Stimulated activated CD8-positive, alpha-beta memory T cell treated with anti-CD3 and anti-CD28 coated beads, Interleukin-4, amount 100 ng/mL, for 48 hours (primary cell): Measurements from ENCODE around the gene OTOP3.

Experiments
- DNase-seq: peaks from one replicate; pipeline ENCODE4 v3.0.0-alpha.2; 2020

OTOP3 gene

GRCh38 chr17:74918906-74919305 is 16.8 kb upstream of the OTOP3 start:
- no peak for DNase-seq

GRCh38 chr17:74919440-74920305 is 16.0 kb upstream of the OTOP3 start:
- no peak for DNase-seq

GRCh38 chr17:74920306-74920620 is 15.4 kb upstream of the OTOP3 start:
- no peak for DNase-seq

GRCh38 chr17:74920642-74921025 is 15.1 kb upstream of the OTOP3 start:
- DNase-seq = no peak

DNA sequence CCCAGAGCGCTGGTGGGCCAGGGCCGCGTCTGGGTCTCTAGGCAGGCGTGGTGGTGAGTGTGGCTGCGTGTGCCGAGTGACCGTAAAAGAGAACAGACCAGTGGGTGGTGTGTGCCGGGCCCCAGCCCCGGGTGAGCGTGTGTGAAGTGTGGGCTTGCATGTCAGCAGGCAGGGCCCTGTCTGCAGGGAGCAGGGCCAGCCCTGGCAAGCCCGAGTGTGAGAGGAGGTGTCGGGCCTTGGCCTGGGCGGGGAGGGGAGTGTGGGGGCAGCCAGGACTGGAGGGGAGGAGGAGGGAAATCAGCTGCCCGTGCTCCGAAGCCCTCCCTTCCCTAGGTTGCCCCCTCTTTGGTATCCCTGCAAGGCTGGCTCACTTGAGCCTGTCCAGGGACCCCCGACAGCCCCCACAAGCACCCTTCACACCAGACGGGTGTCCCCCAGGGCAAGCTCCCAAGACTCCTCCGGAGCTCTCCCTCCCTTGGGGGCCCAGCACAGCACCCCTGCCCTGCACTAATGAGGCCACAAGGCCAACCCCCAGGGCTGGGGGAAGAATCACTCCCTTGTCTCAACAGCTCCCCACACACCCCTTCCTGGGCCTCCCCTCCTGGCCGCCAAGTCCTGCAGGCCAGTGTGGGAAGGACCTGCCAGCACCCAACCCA is 14.5 kb upstream of the OTOP3 start:
- no peak for DNase-seq

GRCh38 chr17:74921769-74922168 is 13.9 kb upstream of the OTOP3 start:
- DNase-seq = no peak

DNA sequence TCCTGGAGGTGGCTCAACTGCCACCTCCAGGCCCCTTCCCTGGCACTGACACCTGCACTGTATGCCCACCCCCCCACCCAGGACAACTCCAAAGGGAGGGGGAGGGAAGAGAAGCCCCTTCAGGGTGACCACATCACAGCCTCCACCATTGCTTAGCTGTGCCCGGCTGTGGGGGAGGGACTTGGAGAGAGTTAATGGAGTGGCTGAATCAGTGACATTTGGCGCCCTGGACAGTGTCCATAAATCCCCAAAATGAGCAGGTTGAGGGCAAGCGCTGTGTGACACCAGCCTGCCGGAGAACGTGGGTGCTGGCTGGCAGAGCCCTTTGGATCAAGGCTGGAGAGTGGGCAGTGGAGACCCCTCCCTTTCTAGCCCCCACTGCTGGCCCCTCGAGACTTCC is 13.5 kb upstream of the OTOP3 start:
- DNase-seq = no peak

- no peak for DNase-seq
Observed at GRCh38 chr17:74922694-74923537, 12.8 kb upstream of the OTOP3 start, which contains the start of gene USH1G. USH1G (minus strand) TSS chr17:74923255; CDS start chr17:74923073, 182 bp downstream.

DNA sequence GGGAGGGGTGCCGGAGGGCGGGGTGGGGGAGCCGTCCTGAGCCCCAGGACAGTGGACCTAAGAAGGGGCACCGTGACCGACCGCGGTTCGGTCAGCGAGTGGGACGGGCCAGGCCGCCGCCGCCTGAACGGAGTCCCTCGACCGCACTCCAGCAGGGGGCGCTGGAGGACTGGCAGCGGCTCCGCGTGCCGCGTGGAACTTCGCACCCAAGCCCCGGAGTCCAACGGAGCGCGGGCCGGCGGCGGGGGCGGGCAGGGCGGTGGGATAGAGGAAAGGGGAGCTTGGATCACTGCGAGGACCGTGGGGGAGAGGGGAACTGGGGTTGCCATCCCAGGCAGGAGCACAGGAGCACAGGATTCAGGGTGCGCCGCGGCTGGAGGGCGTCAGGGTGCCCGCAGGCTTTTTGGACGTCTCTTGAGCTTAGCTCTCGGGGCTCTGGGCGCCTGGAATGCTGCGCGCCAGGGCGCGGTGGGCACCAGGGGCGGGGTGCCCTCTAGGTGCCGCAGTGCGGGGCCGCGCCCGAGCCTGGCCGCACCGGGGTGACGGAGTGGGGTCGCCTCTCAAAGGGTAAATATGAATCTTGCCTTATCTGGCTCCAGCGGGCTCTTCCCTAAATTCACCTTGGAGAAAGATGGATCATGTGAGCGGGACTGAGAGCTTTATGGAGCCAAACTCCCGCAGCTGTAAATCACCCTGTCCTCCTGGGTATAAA is 12.0 kb upstream of the OTOP3 start:
- peak; percentile 89 for DNase-seq

GRCh38 chr17:74924250-74924948 is 11.3 kb upstream of the OTOP3 start, which contains the start of gene OTOP2:
OTOP2 (plus strand) TSS chr17:74924273; CDS start chr17:74924633, 360 bp downstream.
- DNase-seq = no peak

- no peak for DNase-seq
Observed at GRCh38 chr17:74925242-74925641, 10.5 kb upstream of the OTOP3 start.

DNA sequence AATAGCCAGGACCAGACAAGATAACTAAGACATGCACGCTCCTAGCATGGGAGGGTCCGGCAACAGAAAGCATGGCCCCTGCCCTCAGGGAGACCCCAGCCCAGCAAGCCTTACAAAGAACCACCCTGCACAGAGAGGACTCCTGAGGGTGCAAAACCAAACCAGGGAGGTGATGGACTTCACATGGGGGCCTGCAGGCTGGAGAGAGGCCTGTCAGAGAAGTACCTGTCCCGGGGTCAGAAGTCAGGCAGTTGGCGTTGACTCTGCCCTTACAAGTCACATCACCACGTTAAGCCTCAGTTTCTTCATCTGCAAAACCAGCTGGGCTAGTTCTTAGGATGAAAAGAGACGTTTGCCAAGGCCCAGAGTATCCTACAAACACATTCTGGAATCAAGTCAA is 6.9 kb upstream of the OTOP3 start:
- DNase-seq = no peak

DNA sequence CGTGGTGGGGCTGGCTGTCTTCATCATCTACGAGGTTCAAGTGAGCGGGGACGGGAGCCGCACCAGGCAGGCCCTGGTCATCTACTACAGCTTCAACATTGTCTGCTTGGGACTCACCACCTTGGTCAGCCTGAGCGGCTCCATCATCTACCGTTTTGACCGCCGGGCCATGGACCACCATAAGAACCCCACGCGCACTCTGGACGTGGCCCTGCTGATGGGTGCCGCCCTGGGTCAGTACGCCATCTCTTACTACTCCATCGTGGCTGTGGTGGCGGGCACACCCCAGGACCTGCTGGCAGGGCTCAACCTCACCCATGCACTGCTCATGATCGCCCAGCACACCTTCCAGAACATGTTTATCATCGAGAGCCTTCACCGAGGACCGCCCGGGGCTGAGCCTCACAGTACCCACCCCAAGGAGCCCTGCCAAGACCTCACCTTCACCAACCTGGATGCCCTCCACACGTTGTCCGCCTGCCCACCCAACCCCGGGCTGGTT is 5.1 kb upstream of the OTOP3 start:
- no peak for DNase-seq

- DNase-seq = no peak
Observed at GRCh38 chr17:74935048-74935447, 650 bp upstream of the OTOP3 start.

DNA sequence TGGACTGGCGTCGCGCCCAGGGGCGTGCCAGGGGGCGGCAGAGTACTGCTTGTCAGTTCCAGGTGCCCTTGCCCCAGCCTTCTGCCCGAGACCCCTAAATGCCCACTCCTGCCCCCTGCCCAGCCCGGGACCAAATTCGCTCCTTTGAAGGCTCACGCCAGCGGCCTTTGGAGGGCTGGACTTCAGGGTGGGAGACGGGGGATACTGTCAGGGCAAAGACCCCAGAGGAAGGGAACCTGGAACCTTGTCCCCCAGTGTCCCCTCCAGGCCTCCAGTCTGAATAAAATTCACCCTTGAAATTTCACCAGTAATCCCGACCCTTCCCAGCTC is 737 bp downstream of the OTOP3 start:
- DNase-seq = no peak

DNA sequence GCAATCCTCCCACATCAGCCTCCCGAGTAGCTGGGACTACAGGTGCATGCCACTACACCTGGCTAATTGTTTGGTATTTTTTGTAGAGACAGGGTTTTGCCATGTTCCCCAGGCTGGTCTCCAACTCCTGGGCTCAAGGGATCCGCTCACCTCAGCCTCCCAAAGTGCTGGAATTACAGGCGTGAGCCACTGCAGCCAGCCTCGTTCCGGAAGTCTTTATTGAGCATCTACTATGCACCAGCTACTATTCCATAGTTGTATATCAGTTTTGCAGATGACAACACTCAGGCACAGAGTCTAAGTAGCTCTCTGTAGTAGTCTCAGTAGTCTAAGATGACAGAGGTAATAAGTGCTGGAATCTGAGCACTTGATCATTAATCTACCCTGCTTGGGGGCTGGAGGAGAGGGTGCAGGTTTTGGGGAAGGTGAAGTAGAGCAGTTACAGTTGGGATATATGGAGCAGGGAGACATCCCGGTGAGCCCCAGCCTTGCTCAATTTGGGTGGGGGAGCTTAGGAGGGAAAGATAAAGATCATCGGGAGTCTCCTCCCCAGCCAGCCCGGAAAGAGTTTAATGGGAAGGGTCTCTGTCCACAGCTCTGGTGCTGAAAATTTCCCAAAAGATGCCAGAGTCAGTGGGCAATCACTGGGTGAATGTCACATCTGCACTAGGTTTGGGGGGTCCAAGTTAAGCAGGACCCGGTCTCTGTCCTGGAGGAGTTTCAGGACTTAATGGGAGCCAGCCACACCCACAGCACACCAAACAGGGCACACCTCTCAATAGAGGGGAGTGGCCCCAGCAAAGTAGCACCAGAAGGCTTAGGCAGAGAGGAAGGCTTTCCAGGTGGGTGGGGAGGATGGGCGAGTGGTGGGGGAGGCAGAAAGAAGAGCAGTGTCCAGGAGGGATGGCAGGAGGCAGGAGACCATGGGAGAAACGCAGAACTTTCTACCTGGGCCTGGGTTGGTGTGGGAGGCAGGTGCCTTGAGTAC is 1.7 kb downstream of the OTOP3 start:
- DNase-seq = no peak

DNA sequence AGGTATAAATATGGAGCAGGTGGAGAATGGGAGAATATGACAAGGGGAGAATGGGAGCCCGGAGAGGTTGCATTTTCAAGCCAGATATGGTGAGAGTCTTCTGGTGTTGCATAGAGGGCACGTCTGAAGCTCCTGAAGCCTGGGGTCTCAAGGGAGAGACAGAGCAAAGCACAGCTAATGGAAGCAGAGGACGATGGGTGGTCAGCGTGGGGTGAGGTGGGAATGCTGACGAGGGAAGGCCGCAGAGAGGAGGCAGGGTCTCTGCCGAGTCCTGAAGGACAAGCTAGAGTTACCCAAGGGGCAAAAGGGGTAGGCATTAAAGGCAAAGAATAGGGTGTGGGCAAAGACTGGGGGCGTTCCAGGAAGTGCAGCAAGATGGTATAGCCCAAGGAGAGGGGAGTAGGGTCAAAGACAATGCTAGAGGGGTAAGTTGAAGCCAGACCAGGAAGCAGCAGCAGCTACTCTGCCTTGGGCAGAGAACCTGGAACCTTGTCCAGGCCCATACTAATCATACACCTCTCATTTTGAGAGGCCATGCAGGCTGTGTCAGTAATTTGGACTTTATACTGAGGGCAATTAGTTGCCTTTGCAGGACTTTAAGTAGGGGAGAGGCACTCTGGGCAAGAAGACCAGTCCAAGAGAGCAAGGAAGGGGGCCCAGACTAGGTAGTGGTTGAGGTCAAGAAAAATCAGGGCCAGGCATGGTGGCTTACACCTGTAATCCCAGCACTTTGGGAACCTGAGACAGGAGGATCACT is 2.7 kb downstream of the OTOP3 start:
- DNase-seq = no peak

GRCh38 chr17:74939534-74939933 is 3.8 kb downstream of the OTOP3 start:
- no peak for DNase-seq

GRCh38 chr17:74941128-74941725 is 5.5 kb downstream of the OTOP3 start:
- no peak for DNase-seq
